GM18867 (cell line): ENCODE data around the gene RGPD5.
A peak's percentile ranks its signal among the peaks of the same experiment; 100 is the strongest.
"Not testable (repeated sequence)": the region's sequence is repeated elsewhere in the genome, so short reads cannot be mapped to it uniquely, and the experiment has no call there.

Experiments
- ATAC-seq: cut with Tn5 transposase; IDR thresholded peaks from one replicate; pipeline ENCODE4 v1.9.1; 2021; ENCODE audit warnings: mild to moderate bottlenecking, moderate library complexity; ENCODE audit not compliant: unreplicated experiment

Gene RGPD5

DNA sequence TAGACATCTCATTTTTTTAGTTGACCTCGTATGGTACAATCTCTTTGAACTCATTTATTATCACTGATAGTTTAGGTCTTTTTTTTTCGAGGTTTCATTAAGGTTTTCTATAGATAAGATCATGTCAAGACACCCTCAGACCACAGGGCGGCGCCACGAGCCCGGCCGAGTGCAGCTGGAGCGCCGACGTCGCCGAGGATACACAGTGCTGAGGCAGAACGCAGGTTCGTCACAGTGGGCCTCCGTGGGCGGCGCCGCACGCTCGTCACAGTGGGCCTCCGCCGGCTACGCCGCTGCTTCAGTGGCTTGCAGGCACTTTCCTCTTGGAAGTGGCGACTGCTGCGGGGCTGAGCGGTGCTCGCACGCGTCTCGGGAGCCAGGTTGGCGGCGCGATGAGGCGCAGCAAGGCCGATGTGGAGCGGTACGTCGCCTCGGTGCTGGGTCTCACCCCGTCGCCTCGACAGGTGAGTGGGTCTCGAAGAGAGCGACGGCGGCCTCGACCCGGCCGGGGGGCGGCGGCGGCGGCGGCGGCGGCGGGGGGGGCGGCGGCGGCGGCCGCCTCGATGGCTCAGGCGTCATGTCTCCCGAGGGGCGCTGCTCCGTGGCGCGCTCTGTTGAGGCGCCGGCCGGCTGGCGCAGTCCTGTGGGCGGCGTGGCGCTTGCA is at the start of gene RGPD5:
Gene RGPD5 (plus strand): TSS at position 232 of the 664 bp plus-strand sequence. CDS start 161 bp downstream, at position 393.
- peak; percentile 97 for ATAC-seq

DNA sequence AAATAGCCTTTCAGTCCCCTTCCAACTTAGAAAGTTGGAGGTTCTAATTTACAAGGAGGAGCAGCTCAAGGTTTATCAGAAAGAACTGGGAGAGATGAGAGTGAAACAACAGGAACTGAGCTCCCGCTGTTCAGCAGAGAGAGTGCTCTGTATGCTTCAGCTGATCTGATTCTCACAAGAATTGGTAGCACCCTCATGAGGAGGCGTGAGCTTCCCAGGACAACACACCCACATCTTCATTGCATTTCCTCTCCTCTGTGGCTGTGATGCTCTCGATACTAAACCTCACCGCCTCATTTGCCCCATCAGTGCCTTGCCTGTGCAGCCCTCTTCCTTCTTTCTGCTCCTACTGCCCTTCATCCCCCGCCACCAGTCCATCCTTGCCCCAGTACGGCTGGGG is 42.5 kb upstream of the RGPD5 start:
- ATAC-seq = not testable (repeated sequence)

DNA sequence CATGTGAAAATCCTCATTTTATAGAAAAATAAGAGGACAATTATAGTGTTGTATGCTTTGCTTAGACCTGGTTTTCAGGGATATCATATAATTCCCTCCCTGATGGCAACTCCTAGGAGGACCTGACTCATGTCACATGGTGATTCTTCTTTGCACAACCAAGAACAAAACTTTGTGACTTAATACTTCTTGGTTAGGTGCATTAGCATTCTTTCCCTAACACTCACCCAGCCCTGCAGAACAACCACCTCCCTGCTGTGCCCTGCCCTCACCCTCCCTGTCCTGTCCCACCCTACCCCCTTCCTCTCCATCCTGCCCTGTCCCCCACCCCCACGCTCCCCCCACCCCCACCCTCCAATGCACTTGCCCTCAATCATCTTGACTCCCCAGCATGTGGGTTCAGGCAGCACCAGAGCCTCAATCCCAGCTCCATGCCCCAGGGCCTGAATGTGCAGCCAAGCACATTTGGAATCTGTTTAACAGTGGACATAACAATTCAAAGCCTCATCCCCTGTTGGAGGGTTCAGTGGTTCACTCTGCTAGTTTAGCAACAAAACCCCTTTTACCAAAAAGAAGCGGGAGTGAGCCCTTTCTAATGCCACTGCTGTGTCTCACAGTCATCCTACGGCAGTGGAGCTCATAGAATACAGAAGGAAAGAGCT is 36.8 kb upstream of the RGPD5 start:
- ATAC-seq = not testable (repeated sequence)

DNA sequence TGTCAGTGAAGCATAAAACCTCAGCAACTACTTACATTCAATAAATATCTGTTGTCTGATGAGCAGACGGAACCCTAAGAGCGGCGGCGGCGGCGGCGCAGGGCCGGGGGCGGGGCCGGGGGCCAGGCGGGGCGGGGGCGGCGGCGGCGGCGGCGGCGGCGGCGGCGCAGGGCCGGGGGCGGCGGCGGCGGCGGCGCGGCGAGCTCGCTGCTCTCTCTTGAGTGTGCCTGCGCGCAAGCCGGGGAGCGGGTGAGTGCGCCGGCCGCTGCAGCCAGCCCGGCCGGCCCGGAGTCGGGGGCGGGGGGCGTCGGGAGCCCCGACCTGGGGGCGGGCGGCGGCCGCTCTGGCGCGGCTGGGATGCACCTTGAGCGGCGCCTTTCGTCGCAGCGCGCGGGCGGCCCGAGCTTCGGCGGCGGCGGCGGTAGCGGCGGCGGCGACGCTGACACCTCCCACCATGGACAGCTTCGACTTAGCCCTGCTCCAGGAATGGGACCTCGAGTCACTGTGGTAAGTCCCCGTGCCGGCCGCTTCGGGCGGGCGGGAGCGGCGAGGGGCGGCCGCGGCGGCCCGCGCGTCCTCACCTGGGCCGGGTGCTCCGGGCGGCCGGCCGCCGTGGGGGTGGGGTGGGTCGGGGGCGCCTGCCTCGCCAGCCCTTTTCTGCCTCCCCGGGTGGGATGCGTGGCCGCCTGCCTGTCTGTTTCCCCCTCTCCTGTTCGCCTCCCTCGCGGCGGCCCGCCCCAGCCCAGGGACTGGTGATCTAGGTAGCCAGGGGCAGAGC is 33.7 kb upstream of the RGPD5 start:
- ATAC-seq = not testable (repeated sequence)

DNA sequence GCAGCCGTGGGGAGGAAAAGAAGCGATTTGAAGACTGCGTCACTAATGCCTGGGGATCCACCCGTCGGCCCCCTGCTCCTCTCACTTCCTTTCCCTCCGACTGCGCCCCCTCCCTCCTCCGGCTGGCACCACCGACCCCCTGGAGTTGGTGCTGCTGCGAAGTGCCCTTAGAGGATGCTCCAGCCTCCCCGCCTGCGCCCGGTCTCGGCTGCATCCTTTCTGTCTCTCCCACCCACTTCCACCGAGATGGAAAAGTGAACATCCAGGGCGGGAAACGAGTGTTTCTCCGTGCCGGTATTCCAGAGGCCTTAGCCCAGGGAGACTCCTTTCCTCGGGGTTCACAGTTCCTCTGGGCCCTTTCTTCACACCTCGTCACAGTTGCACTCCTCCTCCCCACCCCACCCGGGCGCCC is 33.1 kb upstream of the RGPD5 start:
- ATAC-seq = not testable (repeated sequence)

DNA sequence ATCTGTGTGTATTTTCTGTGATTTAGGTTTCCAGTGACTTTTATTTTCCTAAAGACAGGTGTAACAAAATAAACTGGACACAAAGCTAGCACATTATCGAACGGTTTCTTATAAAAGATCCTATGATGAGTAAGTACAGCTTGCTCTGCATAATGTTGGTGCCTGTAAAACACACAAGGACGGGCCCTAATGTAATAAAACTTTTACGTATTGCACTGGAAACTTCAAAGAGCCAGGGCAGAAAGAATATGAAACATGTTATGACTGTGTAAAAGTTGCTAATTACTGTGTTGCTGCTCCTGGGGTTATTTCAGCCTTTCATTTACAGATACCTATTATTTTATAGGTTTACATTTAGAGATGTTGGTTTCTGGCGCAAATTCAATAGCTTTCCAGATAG is 32.1 kb upstream of the RGPD5 start:
- peak; percentile 35 for ATAC-seq

DNA sequence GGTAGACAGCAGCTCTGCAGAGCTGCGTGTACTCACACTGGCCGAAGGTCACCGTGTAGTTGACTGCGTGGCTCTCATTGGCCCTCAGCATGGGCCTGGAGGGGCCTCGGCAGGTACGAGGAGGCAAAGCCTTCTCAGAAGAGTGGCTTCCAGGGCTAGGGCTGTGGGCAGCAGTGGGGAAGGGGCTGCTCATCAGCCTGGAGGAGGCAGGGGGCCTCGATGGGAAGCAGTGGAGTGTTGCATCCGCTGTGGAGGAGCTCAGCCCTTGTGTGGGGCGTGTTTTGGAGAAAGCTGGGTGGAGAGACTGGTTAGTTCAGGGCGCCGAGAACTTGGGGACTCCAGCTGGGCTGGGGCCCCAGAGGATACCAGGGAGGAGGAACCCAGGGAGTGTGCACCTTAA is 28.0 kb upstream of the RGPD5 start:
- ATAC-seq = not testable (repeated sequence)

DNA sequence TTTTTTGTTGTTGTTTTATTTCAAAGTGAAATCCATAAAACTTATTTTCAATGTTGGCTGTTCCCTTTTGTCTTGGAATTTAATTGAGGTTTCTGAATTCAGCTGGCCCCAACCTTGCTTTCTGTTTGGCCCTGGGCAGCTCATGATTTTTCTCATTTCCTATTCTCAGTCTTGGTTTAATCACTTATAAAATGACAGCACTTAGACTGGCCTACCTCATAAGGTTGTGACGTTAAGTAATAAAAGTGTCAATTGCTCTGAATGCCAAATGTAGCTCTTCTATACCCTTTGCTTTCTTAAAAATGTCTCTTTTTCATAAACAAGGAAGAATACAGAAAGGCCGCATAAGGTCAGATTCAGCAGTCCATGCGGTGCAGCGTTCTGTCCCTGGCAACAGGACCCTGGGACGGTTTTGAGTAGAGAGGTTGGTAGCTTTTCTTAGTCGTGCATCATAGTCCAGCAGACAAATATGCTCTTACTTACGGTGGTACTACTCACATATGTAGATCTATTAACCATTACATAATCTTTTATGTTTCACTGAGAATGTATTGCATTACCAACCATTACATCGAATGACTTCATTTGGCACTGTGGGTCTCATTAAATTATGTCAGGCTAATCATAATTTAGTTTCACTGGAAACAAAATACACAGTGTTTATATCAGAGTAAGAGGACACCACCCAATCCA is 27.1 kb upstream of the RGPD5 start:
- ATAC-seq = not testable (repeated sequence)

DNA sequence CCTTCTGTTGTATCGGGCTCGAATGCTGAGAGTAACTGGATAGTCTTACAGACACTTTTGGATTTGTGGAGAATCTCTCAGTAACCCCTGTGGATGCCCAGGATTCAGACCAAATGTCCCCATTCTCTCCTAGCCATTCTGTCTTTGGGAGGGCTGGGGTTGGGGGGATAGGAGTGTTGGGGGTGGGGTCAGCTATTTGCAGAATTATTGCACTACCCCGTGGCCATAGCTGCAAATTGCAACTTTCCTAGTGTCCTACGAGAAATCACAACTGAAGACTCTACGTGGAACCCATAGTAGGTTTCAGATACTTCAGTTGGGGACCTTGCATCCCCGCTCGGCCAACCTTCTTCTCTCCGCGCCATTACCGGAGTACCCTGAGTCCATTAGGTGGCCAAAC is 25.2 kb upstream of the RGPD5 start:
- not testable (repeated sequence) for ATAC-seq

DNA sequence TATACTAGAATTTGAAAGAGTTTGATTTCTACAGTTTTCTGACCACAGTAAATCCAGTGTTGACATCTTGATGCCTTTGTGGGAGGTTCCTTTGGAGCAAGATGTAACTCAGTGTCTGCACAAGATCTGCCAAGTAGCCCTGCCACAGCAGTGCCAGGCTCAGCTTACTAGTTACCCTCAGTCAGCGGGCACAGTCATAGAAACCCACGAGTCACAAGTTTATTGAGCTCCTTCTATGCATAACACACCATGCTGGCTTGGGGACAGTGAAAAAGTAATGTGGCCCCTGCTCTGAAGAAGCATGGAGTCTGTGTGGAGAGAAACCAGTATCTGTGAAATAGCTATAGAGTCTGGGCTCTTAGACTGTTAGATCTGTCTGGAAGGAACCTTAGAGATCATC is 15.0 kb upstream of the RGPD5 start:
- not testable (repeated sequence) for ATAC-seq

DNA sequence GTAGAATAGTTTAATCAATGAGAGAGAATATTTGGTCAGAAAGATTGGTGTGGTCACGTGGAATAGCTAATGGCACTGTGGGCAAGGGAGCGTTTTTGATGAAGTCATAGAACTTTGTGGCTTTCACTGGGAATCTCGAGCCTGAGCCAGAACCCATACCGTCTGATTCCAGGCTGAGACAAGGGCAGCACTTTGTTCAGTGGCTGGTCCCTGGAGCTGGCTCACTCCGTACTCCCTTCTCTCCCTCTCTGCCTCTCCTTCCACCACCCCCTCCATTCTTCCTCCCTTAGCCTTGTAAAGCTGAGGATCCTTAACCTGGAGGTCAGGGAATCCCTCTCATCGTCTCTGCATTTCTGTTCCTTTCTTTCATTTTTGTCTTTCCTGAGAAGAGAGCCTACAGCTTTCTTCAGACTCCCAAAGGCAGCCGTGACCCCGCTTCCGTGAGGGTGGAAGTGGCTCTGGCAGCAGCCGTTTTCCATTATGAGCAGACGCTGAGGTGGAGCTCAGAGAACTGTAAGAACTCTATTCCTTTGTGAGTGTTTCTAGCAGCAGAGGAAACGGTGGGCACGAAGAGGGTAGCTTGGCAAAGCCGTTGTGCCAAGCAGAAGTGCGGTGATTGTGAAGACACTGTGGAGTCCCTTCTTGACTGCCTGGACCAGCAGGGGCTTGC is 12.8 kb upstream of the RGPD5 start:
- not testable (repeated sequence) for ATAC-seq

DNA sequence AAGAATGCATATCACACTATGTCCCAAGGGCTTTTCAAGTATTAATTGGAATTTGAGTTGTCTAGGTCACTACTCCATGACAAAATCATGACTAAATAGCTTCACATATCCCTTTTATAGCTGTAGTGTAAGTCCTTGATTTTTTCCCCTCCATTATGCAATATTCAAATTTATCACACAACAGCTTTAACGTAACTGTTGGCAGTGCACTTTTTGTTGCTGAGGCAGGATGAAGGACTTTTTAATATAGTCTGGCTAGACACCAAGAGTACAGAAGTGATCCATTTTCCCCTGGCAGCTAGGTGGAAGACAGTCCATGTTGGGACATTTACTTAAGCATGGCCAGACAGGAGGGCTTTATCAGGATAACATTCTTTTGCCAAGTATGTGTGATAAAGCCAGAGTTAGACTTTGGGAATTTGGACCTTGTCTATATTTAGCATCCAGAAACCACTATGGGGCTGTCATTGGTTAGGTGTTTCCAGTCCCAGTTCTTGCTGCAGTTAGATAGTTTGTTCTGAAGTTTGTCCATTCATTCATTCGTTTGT is 11.6 kb upstream of the RGPD5 start:
- ATAC-seq = not testable (repeated sequence)

DNA sequence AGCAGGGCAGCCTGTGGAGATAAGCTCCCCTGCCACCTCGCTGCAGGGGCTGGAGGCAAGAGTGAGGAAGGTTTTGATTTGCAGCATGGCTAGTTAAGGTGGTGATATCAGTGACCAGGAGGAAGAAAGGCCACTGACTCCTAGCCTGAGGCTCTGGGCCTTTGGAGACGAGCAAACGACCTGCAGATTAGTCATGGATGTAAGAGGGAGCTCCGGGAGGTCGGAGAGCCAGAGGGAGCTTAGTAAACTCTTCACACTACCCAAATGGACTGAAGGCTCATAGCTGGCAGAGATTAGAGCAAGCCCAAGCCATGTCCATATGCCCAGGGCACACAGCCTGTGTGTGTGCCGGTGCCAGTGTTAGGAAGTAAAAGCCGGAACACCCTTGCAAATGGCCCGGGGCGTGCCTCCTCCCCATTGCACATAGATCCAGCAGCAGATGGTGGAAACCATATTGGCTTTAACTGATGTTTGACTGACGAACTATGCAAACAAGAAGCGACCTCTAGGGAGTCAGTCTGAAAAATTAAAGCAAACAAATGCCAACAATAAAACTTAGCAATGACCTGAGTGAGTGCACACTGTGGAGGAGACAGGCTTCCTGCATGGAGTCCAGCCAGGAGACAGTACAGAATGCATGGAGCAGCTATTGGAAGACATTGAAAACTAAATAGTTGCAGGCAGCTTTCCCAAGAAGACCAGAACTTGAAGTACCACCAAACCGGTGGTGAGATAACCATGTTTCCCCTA is 2.4 kb upstream of the RGPD5 start:
- ATAC-seq = not testable (repeated sequence)

DNA sequence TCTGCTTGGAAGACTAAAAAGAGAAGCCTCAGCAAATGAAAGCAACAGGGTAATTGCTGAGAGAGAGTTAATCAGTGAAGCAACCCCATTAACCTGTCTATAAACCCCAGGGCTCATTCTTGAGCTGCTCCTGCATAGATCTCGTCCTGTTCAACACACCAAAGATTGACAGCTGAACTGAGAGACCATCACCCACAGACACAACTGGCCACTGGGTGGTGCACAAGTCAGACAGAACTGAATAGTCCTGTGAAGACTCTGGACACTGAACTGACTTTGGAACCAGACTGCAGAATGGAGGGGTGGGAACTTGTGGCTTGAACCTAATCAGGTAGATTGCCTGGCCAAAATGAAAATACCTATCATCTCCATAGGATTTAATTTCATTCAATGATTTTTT is 1.4 kb upstream of the RGPD5 start:
- ATAC-seq = peak; percentile 62

DNA sequence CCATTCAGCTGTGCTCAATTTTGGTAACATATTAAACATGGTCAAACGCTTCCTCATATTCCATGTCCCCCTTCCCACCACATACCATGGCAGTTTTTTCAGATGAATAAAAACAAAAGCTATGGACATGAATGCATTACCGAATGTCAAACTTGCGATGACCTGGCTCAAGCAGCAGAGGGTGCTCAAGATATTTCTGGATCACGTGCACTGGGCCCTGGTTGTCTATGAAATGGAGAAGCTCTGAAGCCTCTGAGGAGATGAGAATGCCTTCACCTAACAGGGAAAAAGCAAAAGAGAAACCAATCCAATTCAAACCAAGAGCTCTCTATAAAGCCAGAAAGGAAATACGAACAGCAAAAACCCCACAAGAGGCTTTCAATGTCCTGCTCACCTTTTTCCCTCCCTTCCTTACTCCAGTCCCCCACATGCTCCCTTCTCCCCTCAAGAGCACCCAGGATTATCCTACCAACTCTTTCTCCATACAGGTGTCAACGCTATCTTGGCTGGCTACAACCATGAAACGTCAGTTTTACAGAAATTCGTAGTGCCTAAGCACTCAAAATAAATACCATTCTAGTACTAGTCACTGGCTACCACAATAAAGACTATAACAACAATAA is 77.1 kb downstream of the RGPD5 start:
- ATAC-seq = peak; percentile 91

DNA sequence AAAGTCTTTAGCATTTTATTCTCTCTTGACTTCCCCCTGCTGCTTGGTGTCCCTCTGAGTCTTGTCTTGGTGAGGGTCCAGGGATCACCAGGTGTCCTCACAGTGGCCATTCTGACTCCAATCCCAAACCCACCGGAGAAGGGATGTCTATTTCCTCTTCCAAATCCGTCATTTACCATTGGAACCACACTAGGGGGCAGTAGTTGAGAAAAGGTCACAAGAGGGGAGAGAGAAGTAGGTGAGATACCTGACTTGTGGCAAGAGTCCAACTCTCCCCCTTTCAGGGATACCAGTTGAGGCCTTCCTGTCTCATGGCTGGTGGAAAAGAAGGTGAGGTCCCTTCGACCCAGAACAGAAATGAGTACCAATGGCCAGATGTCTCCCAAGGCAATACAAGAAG is 82.5 kb downstream of the RGPD5 start:
- not testable (repeated sequence) for ATAC-seq

DNA sequence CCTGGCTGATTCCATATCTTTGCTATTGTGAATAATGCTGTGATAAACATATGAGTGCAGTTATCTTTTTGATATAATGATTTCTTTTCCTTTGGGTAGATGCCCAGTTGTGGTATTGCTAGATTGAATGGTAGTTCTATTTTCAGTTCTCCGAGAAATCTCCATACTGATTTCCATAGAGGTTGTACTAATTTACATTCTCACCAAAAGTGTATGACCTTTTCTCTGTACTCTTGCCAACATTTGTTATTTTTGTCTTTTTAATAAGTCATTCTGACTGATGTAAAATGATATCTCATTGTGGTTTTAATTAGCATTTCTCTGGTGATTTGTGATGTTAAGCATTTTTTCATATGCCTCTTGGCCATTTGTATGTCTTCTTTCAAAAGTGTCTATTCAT is 88.0 kb downstream of the RGPD5 start:
- not testable (repeated sequence) for ATAC-seq

DNA sequence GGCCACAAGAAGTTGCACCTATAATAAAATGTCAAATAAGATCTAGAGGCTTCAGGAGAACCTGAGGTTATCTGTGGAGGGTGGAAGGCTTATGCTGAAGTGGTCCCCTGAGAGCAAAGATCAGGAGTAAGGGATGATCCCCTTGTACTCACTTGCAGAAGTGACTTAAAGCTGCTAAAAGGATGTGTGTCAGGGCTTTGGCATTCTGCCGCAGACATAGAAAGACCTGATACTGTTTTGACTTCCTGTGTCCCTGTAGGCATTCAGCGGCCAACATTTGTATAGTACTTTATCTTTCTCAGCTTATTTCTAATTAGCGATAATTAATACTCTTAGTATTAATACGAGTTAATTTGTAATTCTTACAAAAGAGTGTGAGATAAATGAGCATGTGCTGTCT is 94.3 kb downstream of the RGPD5 start:
- not testable (repeated sequence) for ATAC-seq

DNA sequence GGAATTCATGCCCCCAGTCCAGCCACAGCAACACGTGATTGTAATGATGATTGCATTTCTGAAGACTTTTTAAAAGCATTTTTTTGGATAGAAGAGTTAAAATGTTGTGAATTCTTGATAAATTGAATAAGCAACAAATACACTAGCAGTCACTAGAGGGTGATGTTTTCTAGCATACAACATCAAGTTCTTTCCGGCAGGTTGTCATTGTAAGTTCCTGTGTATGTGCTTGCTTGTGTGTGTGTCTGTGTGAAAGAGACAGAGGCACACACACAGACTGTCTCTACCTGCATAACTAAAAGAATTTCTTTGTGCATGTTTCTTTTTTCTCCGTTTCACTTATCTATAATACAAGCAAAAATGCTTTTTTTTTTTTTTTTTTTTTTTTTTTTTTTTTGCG is 95.8 kb downstream of the RGPD5 start:
- ATAC-seq = not testable (repeated sequence)
